GM12878 (cell line): ENCODE results near the gene MOGAT3. TPM values are rescaled to one million over a fixed set of nuclear protein-coding genes. Genes with fewer than 3 reads are reported as not detected.

Source experiments
- ATAC-seq: fragments of 200-7000 bp; cut with Tn5 transposase; 3 replicates; pipeline ENCODE4 v1.9.1; 2020; ENCODE audit warnings: mild to moderate bottlenecking, moderate library complexity
- BruUV-seq: library from RNA; stranded (reverse); fragments of 400-500 nt; replicated peaks from 2 replicates; lab custom pipeline; 2021; lab: Mats Ljungman, UMichigan
- CTCF ChIA-PET: fragments of 300-600 bp; sonication (Branson Sonifier 250); formaldehyde crosslinking; extraction: SDS; loops from one replicate; lab custom pipeline; 2021; ENCODE audit warnings: inconsistent platforms; lab: Yijun Ruan, JAX
- POLR2A ChIA-PET: fragments of 350-600 bp; formaldehyde crosslinking; extraction: SDS; loops from one replicate; lab custom pipeline; 2021; ENCODE audit warnings: inconsistent platforms; lab: Charles Lee
- RAD21 ChIA-PET: fragments of 300-600 bp; sonication (Branson Sonifier 250); formaldehyde crosslinking; loops from one replicate; lab custom pipeline; 2023; ENCODE audit warnings: antibody characterized with exemption; ENCODE audit not compliant: unreplicated experiment; lab: Charles Lee
- SMC1A ChIA-PET: fragments of 300-600 bp; sonication (Branson Sonifier 250); formaldehyde crosslinking; loops from one replicate; lab custom pipeline; 2023; ENCODE audit not compliant: unreplicated experiment, uncharacterized antibody; lab: Charles Lee
- DNase-seq: peaks from one replicate; pipeline ENCODE4 v3.0.0-alpha.2; 2011; ENCODE audit warnings: low read depth, low spot score
- FAIRE-seq: peaks from 3 replicates; lab custom pipeline; 2011; peaks lifted over from hg19 to GRCh38; lab: Jason Lieb, UNC
- H2AFZ ChIP-seq: 2 replicates; pipeline ENCODE4 v1.6.0; 2011; ENCODE audit warnings: low read depth, low read length, control low read depth; ENCODE audit not compliant: control insufficient read depth
- H3K27ac ChIP-seq: 2 replicates; pipeline ENCODE4 v1.5.1; 2011; ENCODE audit warnings: control low read depth; ENCODE audit not compliant: control insufficient read depth, insufficient read depth
- H3K27me3 ChIP-seq, 2 experiments: replicated peaks in 1 of 2; 2 replicates each; pipeline versions ENCODE4 v1.6.0 to v1.6.1; 2011; ENCODE audit warnings: low read length in 1 of 2; ENCODE audit not compliant: control insufficient read depth in 2 of 2, insufficient read depth in 2 of 2
- H3K36me3 ChIP-seq, 2 experiments: 2 replicates each; pipeline ENCODE4 v1.5.1; 2011; ENCODE audit warnings: low read length in 1 of 2; ENCODE audit not compliant: control insufficient read depth in 2 of 2, insufficient read depth in 2 of 2
- H3K4me1 ChIP-seq: 2 replicates; pipeline ENCODE4 v1.6.1; 2011; ENCODE audit warnings: mild to moderate bottlenecking, low read length, moderate library complexity, mixed read lengths; ENCODE audit not compliant: control insufficient read depth, insufficient read depth
- H3K4me2 ChIP-seq: 2 replicates; pipeline ENCODE4 v1.6.0; 2011; ENCODE audit warnings: control low read depth; ENCODE audit not compliant: control insufficient read depth, insufficient read depth
- H3K4me3 ChIP-seq: fragments of 200-600 bp; sonication (generic); 2 replicates; pipeline ENCODE4 v1.5.1; 2016
- H3K79me2 ChIP-seq: 2 replicates; pipeline ENCODE4 v1.6.0; 2011; ENCODE audit warnings: low read length; ENCODE audit not compliant: control insufficient read depth, insufficient read depth
- H3K9ac ChIP-seq: 2 replicates; pipeline ENCODE4 v1.8.0; 2011; ENCODE audit warnings: low read length, control low read depth, mixed read lengths; ENCODE audit not compliant: control insufficient read depth, insufficient read depth
- H3K9me3 ChIP-seq: replicated peaks from 3 replicates; pipeline ENCODE4 v1.5.1; 2011; ENCODE audit warnings: mild to moderate bottlenecking, low read length; ENCODE audit not compliant: control insufficient read depth, insufficient read depth
- H4K20me1 ChIP-seq: 2 replicates; pipeline ENCODE4 v1.6.0; 2011; ENCODE audit not compliant: control insufficient read depth, insufficient read depth
- ASH2L ChIP-seq: fragments of 300-600, 200-600 bp; sonication (generic); IDR thresholded peaks from 2 replicates; pipeline ENCODE4 v1.6.1; 2017; ENCODE audit warnings: low read depth, mild to moderate bottlenecking, borderline replicate concordance
- BCL11A ChIP-seq: IDR thresholded peaks from 2 replicates; pipeline ENCODE4 v1.6.1; 2011; ENCODE audit warnings: low read depth, low read length
- CBX5 ChIP-seq: sonication (generic); IDR thresholded peaks from 2 replicates; pipeline ENCODE4 v1.6.1; 2016; ENCODE audit warnings: low read depth, moderate library complexity, mild to moderate bottlenecking, inconsistent platforms
- NFYA ChIP-seq: IDR thresholded peaks from 2 replicates; pipeline ENCODE4 v1.6.1; 2011; ENCODE audit warnings: low read depth, mild to moderate bottlenecking, low read length, improper control_type of control experiment, borderline replicate concordance
- SP1 ChIP-seq: IDR thresholded peaks from one replicate; pipeline ENCODE4 v1.6.1; 2011; ENCODE audit warnings: low read depth, low read length
- SRF ChIP-seq, 2 experiments: IDR thresholded peaks; 2 replicates each; pipeline ENCODE4 v1.6.1; 2011; ENCODE audit warnings: low read depth in 2 of 2, low read length in 2 of 2, mild to moderate bottlenecking in 1 of 2, moderate library complexity in 1 of 2
- SUZ12 ChIP-seq: fragments of 200-600 bp; sonication (generic); IDR thresholded peaks from one replicate; pipeline ENCODE4 v1.6.1; 2018; ENCODE audit warnings: antibody characterized with exemption, mild to moderate bottlenecking; ENCODE audit not compliant: unreplicated experiment
- ZNF384 ChIP-seq: IDR thresholded peaks from 2 replicates; pipeline ENCODE4 v1.6.1; 2012; ENCODE audit warnings: low read depth, mild to moderate bottlenecking, low read length, improper control_type of control experiment, borderline replicate concordance
- WGBS: methylation state at CpG from one replicate; pipeline ENCODE4 v1.1.6; 2016; ENCODE audit warnings: low lambda C conversion rate; ENCODE audit not compliant: insufficient replicate concordance, insufficient coverage; ENCODE audit errors: missing lambda C conversion rate; 5-methylcytosine and 5-hydroxymethylcytosine counted together
- in situ Hi-C: fragments of 300-500 bp; cut with MboI; formaldehyde crosslinking; loops from 9 replicates; pipeline ENCODE4 v1.14.3; 2018; ENCODE audit warnings: mixed read lengths
- intact Hi-C: fragments of 100-400 bp; cut with micrococcal nuclease; formaldehyde crosslinking; loops from one replicate; pipeline ENCODE4 v1.14.2; 2022; ENCODE audit not compliant: unreplicated experiment
- polyA plus RNA-seq, 11 experiments: library from polyadenylated mRNA; depleted of rRNA in 4 of 11; unstranded in 6 of 11; stranded (reverse) in 5 of 11; fragments of >200 nt; fragmentation: Nextera tagmentation in 4 of 11; fragmentation: Illumina TruSeq in 1 of 11; extraction: Ambion mirVana in 4 of 11; extraction: Trizol in 1 of 11; gene quantifications; 1 replicate in 1 of 11; 2 replicates in 10 of 11; pipeline versions ENCODE4 v1.2.1 to v1.2.3, GENCODE V29; 2011 to 2016; ENCODE audit warnings: inconsistent platforms in 2 of 11, missing spikeins in 2 of 11, low read depth in 1 of 11
- total RNA-seq, 4 experiments: library from RNA; depleted of rRNA in 3 of 4; stranded (reverse); fragments of >200 nt in 3 of 4; fragmentation: Illumina TruSeq in 1 of 4; extraction: Trizol in 1 of 4; gene quantifications; 2 replicates each; pipeline versions ENCODE4 v1.2.1 to v1.2.3, GENCODE V29; 2013 to 2021
- TF ChIP-seq, protein P1 (sequence below): IDR thresholded peaks from 2 replicates; pipeline ENCODE4 v1.6.1; 2012; ENCODE audit warnings: low read length, inconsistent platforms
- TF ChIP-seq, protein P2 (sequence below): fragments of 450-650 bp; formaldehyde crosslinking; IDR thresholded peaks from 2 replicates; pipeline ENCODE4 v1.4.0; 2020; ENCODE audit warnings: mild to moderate bottlenecking, moderate library complexity

Gene MOGAT3
- total and polyA plus RNA-seq, 10 of the 15 experiments (the other 5 are each of a cell fraction or from before 2014, with no cell fraction given), result 0.11 TPM; not detected in 9

DNA sequence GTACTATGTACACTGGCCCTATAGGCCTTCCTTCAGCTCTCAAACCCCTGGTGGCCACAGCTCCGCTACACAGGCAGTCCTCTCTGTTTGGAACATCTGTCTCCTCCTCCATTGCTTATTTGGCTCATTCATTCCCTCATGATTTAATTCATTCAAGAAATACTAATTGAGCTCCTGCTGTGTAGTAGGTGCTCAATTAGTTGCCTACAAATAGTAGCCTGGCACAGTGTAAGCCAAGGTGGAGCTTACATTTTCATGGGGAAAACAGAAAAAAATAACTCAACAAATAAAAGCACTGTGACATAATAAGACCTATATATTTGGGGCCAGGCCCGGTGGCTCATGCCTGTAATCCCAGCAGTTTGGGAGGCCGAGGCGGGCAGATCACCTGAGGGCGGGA is 47.4 kb upstream of the MOGAT3 start:
- RAD21 ChIA-PET, result interaction anchor here (0.7 kb wide), 1 partner anchor 35 kb away, joined by 3 read pairs; no protein-coding TSS in a partner anchor
- Histone ChIP-seq H3K4me3 (no peak overlapping the region), H2AFZ (no peak overlapping the region), H3K36me3 (peaks cover 0 to 6% of the 10 kb centered on the region in 2 experiments; a peak in 3 of 4 replicates), H3K9me3 (no peaks in the 10 kb centered on the region), H3K27ac (no peak overlapping the region), H3K79me2 (peaks cover 50% of the 10 kb centered on the region), H3K9ac (no peak overlapping the region), H3K27me3 (no peaks in the 10 kb centered on the region), H3K4me2 (no peak overlapping the region), H4K20me1 (no peaks in the 10 kb centered on the region), H3K4me1 (peaks cover 12% of the 10 kb centered on the region)
- WGBS, result 96% methylated on average over 5 of the region's 5 CpGs
- TF ChIP-seq NFYA (no peak), CBX5 (no peak), SRF (IDR thresholded peaks at IDR 0.05; ENCODE audit: low read depth in 2 of 2, low read length in 2 of 2) (no peak), ASH2L (no peak), SUZ12 (no peak), ZNF384 (no peak), SP1 (no peak), BCL11A (no peak)
- TF ChIP-seq, protein P1, sequence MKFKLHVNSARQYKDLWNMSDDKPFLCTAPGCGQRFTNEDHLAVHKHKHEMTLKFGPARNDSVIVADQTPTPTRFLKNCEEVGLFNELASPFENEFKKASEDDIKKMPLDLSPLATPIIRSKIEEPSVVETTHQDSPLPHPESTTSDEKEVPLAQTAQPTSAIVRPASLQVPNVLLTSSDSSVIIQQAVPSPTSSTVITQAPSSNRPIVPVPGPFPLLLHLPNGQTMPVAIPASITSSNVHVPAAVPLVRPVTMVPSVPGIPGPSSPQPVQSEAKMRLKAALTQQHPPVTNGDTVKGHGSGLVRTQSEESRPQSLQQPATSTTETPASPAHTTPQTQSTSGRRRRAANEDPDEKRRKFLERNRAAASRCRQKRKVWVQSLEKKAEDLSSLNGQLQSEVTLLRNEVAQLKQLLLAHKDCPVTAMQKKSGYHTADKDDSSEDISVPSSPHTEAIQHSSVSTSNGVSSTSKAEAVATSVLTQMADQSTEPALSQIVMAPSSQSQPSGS, result no peak
- TF ChIP-seq, protein P2, sequence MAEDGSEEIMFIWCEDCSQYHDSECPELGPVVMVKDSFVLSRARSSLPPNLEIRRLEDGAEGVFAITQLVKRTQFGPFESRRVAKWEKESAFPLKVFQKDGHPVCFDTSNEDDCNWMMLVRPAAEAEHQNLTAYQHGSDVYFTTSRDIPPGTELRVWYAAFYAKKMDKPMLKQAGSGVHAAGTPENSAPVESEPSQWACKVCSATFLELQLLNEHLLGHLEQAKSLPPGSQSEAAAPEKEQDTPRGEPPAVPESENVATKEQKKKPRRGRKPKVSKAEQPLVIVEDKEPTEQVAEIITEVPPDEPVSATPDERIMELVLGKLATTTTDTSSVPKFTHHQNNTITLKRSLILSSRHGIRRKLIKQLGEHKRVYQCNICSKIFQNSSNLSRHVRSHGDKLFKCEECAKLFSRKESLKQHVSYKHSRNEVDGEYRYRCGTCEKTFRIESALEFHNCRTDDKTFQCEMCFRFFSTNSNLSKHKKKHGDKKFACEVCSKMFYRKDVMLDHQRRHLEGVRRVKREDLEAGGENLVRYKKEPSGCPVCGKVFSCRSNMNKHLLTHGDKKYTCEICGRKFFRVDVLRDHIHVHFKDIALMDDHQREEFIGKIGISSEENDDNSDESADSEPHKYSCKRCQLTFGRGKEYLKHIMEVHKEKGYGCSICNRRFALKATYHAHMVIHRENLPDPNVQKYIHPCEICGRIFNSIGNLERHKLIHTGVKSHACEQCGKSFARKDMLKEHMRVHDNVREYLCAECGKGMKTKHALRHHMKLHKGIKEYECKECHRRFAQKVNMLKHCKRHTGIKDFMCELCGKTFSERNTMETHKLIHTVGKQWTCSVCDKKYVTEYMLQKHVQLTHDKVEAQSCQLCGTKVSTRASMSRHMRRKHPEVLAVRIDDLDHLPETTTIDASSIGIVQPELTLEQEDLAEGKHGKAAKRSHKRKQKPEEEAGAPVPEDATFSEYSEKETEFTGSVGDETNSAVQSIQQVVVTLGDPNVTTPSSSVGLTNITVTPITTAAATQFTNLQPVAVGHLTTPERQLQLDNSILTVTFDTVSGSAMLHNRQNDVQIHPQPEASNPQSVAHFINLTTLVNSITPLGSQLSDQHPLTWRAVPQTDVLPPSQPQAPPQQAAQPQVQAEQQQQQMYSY (CRISPR knock-in tag), result no peak
- ATAC-seq, result no peak
- POLR2A ChIA-PET, result no interaction called here
- DNase-seq, result no peak
- no peak for FAIRE-seq
- CTCF ChIA-PET, result interaction anchor here (1.4 kb wide), 1 partner anchor 104 kb away, joined by 8 read pairs; no protein-coding TSS in a partner anchor
- intact Hi-C loops, result no loop called here
- SMC1A ChIA-PET, result interaction anchor here (1.0 to 1.5 kb wide), 2 partner anchors 34 to 42 kb away, joined by 3 read pairs; no protein-coding TSS in a partner anchor
- in situ Hi-C loops, result no loop called here
- BruUV-seq, result no TSS peak
